CD4-positive, alpha-beta T cell (primary cell): Measurements from ENCODE around the gene MAP2K7. TPM values are rescaled to one million over a fixed set of nuclear protein-coding genes. Genes with fewer than 3 reads are reported as not detected.
A peak's percentile ranks its signal among the peaks of the same experiment; 100 is the strongest.

Source experiments
- ATAC-seq: fragments of 200-7000 bp; cut with Tn5 transposase; one replicate; pipeline ENCODE4 v1.10.0; 2022; ENCODE audit warnings: mild to moderate bottlenecking; ENCODE audit not compliant: poor library complexity
- CTCF ChIA-PET: fragments of 350-600 bp; sonication (Branson Sonifier 250); formaldehyde crosslinking; loops from one replicate; lab custom pipeline; 2021; ENCODE audit warnings: antibody characterized with exemption, inconsistent platforms; lab: Charles Lee
- POLR2A ChIA-PET: fragments of 350-600 bp; sonication (Branson Sonifier 250); formaldehyde crosslinking; loops from one replicate; lab custom pipeline; 2021; ENCODE audit warnings: antibody characterized with exemption, inconsistent platforms; lab: Charles Lee
- DNase-seq, 14 experiments: peaks; one replicate each; pipeline ENCODE4 v3.0.0-alpha.2; 2013 to 2020; ENCODE audit warnings: mixed read lengths in 2 of 14
- H3K27ac ChIP-seq, 2 donors: one replicate each; pipeline versions ENCODE4 v1.5.1 to v1.7.0; 2013; ENCODE audit warnings: low read length in 2 of 2, low read depth in 1 of 2, mild to moderate bottlenecking in 1 of 2
- H3K27me3 ChIP-seq, 2 experiments: 1 replicate in 1 of 2; 2 replicates in 1 of 2; pipeline versions ENCODE4 v1.6.1 to v1.7.0; 2013; ENCODE audit warnings: low read length in 2 of 2, control low read depth in 1 of 2, mild to moderate bottlenecking in 1 of 2, moderate library complexity in 1 of 2; ENCODE audit not compliant: insufficient read depth in 2 of 2, control insufficient read depth in 1 of 2
- H3K36me3 ChIP-seq: one replicate; pipeline ENCODE4 v1.6.1; 2013; ENCODE audit warnings: low read length, control low read depth; ENCODE audit not compliant: insufficient read depth
- H3K4me1 ChIP-seq: one replicate; pipeline ENCODE4 v1.6.1; 2013; ENCODE audit warnings: low read length, control low read depth; ENCODE audit not compliant: insufficient read depth
- H3K4me3 ChIP-seq: one replicate; pipeline ENCODE4 v1.5.1; 2013; ENCODE audit warnings: mild to moderate bottlenecking, low read length, moderate library complexity
- H3K9me3 ChIP-seq, 2 experiments: 1 replicate in 1 of 2; 2 replicates in 1 of 2; pipeline versions ENCODE4 v1.6.1 to v1.7.0; 2013; ENCODE audit warnings: low read length in 2 of 2, mild to moderate bottlenecking in 2 of 2, control low read depth in 1 of 2, moderate library complexity in 1 of 2; ENCODE audit not compliant: control insufficient read depth in 1 of 2, insufficient read depth in 1 of 2
- H3K27ac Mint-ChIP-seq: one replicate; pipeline ENCODE4 v1.8.0; 2020; ENCODE audit warnings: mixed read lengths
- H3K27me3 Mint-ChIP-seq: one replicate; pipeline ENCODE4 v1.8.0; 2021; ENCODE audit warnings: mixed read lengths
- H3K36me3 Mint-ChIP-seq: one replicate; pipeline ENCODE4 v1.8.0; 2021; ENCODE audit warnings: low read depth, mixed read lengths
- H3K4me1 Mint-ChIP-seq: one replicate; pipeline ENCODE4 v1.8.0; 2021; ENCODE audit warnings: low read depth, mixed read lengths
- H3K4me3 Mint-ChIP-seq: one replicate; pipeline ENCODE4 v1.8.0; 2020; ENCODE audit warnings: mild to moderate bottlenecking, mixed read lengths
- H3K9me3 Mint-ChIP-seq: one replicate; pipeline ENCODE4 v1.8.0; 2020; ENCODE audit warnings: mixed read lengths
- intact Hi-C, 2 experiments: fragments of 100-400 bp; cut with DNase I in 1 of 2; cut with micrococcal nuclease in 1 of 2; formaldehyde crosslinking; loops; one replicate each; pipeline versions ENCODE4 v1.15.1 to v1.9.0; 2023 to 2025; cut with DNase I, micrococcal nuclease
- total RNA-seq, 174 experiments: library from RNA in 2 of 174; stranded (reverse) in 2 of 174; gene quantifications; one replicate each; pipeline ENCODE4 v1.2.3 and lab custom pipeline; 2021 to 2026
- TF ChIP-seq, protein P1 (sequence below): fragments of 200-600 bp; IDR thresholded peaks from one replicate; pipeline ENCODE4 v1.8.0; 2022; ENCODE audit warnings: antibody characterized with exemption, mild to moderate bottlenecking

Gene MAP2K7
- total RNA-seq, 2 experiments from 2014 or later = 81.7 to 82.3 TPM

DNA sequence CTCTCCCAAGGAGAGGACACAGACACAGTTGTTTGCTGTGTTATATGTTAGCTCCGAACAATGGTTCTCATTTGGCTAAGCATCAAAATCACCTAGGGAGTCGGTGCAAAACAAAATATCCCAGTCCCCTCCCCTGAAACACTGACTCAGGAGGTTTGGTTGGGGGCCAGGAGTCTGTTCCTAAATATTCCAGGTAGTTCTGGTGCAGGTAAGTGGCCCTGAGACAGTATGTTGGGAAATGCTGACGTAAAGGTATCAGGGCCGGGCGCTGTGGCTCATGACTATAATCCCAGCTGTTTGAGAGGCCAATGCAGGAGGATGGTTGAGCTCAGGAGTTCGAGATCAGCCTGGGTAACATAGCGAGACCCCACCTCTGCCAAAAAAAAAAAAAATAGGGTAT, 2.3 kb upstream of the MAP2K7 start:
- TF ChIP-seq, protein P1, sequence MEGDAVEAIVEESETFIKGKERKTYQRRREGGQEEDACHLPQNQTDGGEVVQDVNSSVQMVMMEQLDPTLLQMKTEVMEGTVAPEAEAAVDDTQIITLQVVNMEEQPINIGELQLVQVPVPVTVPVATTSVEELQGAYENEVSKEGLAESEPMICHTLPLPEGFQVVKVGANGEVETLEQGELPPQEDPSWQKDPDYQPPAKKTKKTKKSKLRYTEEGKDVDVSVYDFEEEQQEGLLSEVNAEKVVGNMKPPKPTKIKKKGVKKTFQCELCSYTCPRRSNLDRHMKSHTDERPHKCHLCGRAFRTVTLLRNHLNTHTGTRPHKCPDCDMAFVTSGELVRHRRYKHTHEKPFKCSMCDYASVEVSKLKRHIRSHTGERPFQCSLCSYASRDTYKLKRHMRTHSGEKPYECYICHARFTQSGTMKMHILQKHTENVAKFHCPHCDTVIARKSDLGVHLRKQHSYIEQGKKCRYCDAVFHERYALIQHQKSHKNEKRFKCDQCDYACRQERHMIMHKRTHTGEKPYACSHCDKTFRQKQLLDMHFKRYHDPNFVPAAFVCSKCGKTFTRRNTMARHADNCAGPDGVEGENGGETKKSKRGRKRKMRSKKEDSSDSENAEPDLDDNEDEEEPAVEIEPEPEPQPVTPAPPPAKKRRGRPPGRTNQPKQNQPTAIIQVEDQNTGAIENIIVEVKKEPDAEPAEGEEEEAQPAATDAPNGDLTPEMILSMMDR = no peak
- Mint-ChIP-seq H3K4me1 (peaks cover 26% of the 10 kb centered on the region), H3K9me3 (no peaks in the 10 kb centered on the region), H3K27me3 (peaks cover 6% of the 10 kb centered on the region), H3K36me3 (peaks cover 20% of the 10 kb centered on the region), H3K4me3 (no peak overlapping the region), H3K27ac (no peak overlapping the region)
- DNase-seq (no peak), ATAC-seq (no peak)
- ChIA-PET POLR2A (interaction anchor here (1.4 kb wide), 1 partner anchor 20 kb away, joined by 3 read pairs; no protein-coding TSS in a partner anchor), CTCF (interaction anchor here (1.6 to 3.5 kb wide), 2 partner anchors 16 to 32 kb away, joined by 10 to 22 read pairs; no protein-coding TSS in a partner anchor)
- Histone ChIP-seq H3K36me3 (peaks cover 8% of the 10 kb centered on the region), H3K27me3 (no peaks in the 10 kb centered on the region), H3K27ac (no peak overlapping the region), H3K4me3 (no peak overlapping the region), H3K4me1 (peaks cover 32% of the 10 kb centered on the region), H3K9me3 (no peaks in the 10 kb centered on the region)
- intact Hi-C loops = loop anchor here in 1 of 2 experiments (5.0 to 10.0 kb wide), 2 partner anchors 41 to 367 kb away; partner anchors contain the start of genes PNPLA6 and TIMM44

DNA sequence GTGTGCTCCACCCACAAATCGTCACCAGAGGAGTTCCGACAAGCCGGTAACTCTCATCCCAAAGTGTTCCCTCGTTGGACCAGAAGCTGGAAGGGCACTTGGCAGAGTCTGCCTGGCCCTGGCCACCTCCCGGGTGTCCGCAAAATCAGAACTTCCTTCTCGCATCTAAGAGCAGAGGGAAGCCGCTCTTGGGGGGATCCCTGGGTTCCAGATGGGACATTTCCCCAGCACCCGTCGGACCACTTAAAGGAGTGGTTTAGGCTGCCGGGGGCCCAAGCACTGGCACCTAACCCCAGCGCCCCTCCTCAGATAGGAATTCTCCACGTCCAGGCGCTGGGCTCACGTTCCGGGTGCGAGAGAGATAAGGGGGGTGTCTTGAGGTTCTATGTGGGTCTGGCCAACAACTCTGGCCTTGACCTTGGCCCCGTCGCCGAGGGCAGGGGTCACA, 857 bp upstream of the MAP2K7 start:
- POLR2A ChIA-PET = interaction anchor here (0.5 to 2.2 kb wide), 17 partner anchors 9 to 554 kb away, joined by 3 to 116 read pairs (median 3); partner anchors contain the start of genes ARHGEF18, PET100, PNPLA6 and SNAPC2
- H3K9me3 ChIP-seq = no peaks in the 10 kb centered on the region
- ATAC-seq = no peak

More for the DNA sequence above, 857 bp upstream of the MAP2K7 start:
- Mint-ChIP-seq H3K4me3 (peak overlapping the region; percentile 92), H3K9me3 (no peaks in the 10 kb centered on the region), H3K27ac (peak overlapping the region; percentile 89), H3K36me3 (peaks cover 20% of the 10 kb centered on the region), H3K4me1 (peaks cover 26% of the 10 kb centered on the region), H3K27me3 (peaks cover 6% of the 10 kb centered on the region)
- TF ChIP-seq, protein P1 = no peak
- Histone ChIP-seq H3K27ac (peak overlapping the region; percentile 44 to 56), H3K36me3 (peaks cover 19% of the 10 kb centered on the region), H3K4me3 (peak overlapping the region; percentile 71), H3K27me3 (no peaks in the 10 kb centered on the region), H3K4me1 (peaks cover 43% of the 10 kb centered on the region)
- intact Hi-C loops = loop anchor here in 1 of 2 experiments (2.0 to 10.0 kb wide), 3 partner anchors 30 to 368 kb away; partner anchors contain the start of genes PNPLA6 and TIMM44
- no peak for DNase-seq
- CTCF ChIA-PET = interaction anchor here (1.0 to 3.5 kb wide), 5 partner anchors 15 to 222 kb away, joined by 4 to 26 read pairs (median 10); partner anchors contain the start of gene TRAPPC5
